GM10847 (cell line): Measurements from ENCODE around the gene KCNT1.

Source experiments
- POLR2A ChIP-seq: IDR thresholded peaks from 2 replicates; pipeline ENCODE4 v1.6.1; 2011; ENCODE audit not compliant: insufficient read length; ENCODE audit errors: extremely low read depth

KCNT1 gene

DNA sequence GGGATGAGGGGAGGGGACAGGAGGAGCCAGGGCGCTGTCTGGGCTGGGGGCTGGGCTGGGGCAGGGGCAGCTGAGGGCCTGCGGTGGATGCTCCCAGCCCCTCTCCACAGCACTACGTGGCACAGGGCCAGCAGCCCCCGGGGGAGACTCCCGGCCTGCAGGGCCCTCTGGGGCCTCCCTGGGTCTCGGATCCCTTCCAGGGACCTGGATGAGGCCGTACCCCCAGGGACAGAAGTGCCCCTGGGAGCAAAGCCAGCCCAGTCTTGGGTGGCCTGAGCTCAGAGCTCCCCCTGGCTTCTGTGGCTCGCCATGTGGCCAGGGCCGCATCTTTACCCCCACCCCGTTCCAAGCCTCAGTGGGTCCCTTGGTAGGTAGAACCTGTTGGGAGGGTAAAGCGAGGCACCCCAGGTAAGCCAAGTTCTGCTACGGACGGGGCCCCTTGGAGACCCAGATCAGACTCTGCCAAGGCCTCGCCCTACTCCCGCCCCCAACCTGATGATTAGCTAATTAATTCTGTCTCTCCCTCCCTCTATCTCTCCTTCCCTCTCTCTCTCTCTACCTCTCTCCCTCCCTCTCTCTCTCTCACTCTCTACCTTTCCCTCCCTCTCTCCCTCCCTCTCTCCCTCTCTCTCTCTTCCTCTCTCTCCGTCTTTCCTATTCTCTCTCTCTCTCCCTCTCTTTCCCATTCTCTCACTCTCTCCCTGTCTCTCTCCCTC, 24.3 kb downstream of the KCNT1 start:
- TF ChIP-seq POLR2A = no peak

DNA sequence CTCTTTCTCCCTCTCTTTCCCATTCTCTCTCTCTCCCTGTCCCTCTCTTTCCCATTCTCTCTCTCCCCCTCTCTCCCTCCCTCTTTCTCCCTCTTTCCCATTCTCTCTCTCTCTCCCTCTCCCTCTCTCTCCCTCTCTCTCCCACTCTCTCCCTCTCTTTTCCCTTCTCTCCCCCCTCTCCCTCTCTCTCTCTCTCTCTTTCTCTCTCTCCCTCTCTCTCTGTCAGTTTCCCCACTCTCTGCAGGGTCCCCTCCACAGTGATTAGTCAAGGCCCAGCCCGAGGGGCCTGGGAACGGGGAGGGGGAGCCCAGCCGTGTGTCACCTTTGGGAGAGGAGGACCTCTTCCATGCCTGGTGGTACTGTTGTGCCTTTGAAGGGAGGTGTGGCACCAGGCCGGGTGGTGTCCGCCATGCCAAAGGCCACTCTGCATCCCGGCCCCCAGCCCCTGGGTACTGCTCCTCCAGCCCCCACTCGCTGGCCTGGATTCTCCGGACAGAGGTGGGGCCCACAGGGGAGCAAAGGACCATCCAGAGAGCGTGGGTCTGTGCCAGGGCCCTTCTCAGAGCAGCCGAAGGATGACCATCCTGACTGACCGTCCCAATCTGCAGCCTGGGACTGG, 25.4 kb downstream of the KCNT1 start:
- no peak for TF ChIP-seq POLR2A

DNA sequence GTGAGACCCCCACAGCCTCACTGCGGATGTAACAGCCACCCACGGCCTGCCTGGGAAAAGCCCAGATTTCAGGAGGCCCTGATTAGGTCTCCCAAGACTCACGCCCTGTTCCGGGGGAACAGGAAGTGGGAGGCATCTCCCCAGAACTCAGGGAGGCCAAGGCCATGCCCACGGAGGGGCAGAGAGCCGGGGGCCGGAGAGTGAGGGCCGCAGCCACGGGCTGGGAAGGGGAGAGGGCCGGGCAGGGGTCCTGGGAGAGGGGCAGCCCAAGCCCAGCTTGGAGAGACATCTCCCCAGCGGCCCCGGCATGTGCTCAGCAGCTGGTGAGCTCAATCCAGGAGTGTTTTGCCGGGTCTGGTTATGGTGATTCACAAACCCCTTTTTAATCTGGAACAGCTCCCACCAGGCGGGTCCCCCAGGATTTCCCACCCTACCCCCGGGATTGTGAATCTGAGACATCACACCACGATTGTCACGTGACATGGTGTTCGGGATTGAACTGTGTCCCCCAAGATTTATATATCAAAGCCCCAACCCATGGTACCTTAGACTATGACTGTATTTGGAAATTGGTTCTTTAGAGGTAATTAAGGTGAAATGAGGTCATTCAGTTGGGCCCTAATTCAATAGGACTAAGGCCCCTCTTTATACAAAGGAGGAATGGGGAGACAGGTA, 26.6 kb downstream of the KCNT1 start:
- TF ChIP-seq POLR2A = no peak

DNA sequence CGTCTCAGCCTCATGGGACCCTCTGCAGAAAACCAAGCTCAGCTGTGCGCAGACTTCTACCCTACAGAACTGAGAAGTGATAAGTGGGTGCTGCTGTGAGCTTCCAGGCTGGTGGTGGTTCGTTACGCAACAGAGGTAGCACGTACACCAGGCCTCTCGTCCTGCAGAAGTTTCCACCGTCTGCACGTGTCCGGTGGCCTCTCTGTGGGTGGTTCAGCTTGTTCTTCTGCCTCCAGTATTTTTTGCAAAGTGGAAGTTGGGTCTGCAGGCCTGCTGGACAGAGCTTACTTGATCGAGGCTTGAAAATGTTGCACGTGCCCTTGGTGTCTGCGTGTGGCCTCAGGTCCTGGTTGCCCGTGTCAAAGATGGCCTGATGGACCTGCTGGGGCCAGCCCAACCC, 27.5 kb downstream of the KCNT1 start:
- no peak for TF ChIP-seq POLR2A

DNA sequence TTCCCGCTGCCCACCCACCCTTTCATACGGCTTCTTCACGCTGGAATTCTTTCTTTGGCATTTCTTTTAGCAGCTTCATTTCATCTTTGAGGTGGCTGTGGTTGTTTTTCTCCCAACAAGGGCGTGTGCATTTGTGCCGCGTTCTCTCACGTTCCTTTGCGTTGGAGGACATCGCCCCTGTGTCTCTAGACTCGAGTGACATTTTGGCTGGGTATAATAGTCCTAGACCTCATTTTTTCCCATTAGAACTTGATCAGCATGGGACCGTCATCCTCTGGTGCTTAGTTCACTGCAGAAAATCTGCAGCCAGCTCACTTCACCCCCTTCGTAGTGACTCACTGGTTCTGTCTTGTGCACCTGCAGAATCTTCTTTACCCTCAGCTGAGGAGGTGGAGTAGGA, 29.5 kb downstream of the KCNT1 start:
- TF ChIP-seq POLR2A = no peak

DNA sequence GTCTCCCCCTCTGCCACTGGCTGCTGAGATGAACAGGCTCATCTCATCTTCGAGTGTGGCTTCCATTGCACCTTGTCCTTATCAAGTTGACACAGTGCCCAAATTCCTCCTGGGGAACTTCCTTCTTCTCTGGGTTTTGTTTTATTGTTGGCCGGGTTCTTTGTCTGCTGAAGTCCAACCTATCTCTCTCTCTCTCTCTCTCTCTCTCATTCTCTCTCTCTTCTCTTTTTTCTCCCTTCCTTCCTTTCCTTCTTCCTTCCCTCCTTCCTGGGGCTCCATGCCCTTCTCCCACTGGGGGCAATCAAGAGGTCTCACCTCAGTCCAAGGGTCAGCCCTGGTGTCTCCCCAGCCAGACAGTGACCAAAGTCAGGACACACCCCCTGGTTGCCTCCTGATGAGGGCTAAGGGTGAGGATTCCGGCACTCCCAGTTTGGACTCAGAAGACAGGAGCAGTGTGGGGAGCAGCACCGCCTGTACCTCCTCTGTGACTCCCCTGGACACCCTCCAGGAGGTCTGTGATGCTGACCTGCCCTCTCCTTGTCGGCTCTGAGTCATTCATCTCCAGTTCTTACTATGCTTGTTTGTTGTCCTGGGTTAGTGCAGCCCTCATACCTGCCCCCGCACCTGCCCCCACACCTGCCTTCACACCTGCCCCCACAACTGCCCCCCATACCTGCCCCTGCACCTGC, 30.7 kb downstream of the KCNT1 start:
- TF ChIP-seq POLR2A = no peak

DNA sequence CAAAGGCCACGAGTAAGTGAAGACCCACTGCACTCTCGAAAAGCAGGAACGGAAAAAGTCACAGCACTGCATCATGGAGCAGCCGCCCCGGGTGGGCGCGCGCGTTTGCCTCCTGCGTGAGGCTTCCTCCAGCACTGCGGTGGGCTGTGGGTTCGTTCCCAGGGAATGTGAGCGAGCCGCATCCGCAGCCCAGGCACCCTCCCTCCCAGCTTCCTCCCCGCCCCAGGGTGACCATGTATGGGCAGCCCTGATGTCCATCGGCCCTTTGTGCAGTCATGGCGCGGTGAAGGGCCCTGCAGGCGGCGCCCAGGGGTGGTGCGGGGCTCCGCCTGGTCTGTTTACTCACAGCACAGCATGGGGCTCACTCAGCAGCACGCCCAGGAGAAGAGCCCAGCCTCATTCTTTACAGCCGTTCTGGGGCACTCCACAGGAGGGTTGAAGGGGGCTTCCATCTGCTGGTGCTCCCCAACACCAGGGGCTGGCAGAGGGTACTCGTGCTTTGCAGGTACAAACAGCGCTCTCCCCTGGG, 32.7 kb downstream of the KCNT1 start:
- no peak for TF ChIP-seq POLR2A

DNA sequence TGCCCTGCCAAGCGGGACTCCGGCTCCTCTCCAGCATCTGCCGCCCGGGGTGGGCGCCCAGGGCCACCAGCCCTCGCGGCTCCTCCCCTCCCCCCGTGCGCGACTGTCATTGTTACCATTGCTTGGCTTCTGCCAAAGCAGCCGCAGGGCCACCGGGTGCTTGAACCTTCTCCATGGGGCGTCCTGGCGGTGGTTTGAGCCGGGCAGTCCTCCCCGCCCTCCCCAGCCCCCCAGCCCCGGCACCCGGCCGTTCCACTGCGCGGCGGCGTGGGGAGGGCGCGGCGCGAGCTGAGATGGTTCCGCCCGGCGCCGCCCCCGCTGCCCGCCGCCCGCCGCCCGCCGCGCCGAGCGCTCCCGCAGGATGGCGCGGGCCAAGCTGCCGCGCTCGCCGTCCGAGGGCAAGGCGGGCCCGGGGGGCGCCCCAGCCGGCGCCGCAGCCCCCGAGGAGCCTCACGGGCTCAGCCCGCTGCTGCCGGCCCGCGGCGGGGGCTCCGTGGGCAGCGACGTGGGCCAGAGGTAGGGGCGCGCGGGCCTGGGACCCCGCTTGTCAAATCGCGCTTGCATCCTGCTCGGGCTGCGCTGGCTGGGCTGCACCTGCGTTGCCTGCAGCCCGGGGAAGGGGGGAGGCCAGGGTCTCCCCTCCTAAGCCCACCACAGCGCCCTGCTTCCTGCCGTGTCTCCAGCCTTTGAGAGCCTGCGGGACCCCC, 34.4 kb downstream of the KCNT1 start:
- TF ChIP-seq POLR2A = no peak

DNA sequence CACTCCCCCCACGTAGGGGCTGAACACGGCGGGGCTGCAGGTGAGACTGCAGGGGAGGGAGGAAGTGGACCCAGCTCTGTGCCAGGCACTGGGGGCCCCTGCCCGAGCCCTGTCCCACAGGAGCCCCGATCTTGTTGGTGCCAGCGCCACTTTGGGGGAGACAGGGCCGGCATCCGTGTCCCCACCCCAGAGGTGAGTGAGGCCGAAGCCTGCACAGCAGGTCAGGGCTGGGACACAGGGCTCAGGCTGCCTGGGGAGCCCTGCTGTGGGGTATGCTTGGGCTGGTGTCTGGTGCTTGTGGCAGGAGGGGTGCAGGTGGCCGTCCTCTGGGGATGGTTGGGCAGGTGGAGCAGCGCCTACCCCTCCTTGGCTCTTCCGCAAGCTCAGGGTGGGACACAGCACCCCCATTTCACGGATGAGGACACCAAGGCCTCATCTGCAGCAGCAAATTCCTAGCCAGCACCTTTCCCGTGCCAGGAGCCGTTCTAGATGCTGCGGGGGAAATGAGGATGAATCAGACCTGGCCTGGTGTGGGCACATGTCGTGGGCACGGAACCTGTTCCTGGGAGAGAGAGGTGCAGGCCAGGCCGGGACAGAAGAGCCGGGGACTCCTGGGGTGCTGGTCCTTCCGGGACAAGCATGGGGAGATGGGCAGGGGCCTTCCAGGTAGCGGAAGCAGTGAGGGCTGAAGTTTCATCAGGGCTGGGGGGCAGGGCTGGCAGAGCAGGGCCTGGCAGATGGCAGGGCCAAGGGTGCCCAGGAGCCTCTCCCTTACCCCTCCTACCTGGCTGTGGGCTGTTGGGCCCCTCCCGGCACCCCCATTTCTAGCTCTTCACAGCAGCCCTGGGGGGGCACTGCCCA, 35.2 kb downstream of the KCNT1 start:
- no peak for TF ChIP-seq POLR2A

DNA sequence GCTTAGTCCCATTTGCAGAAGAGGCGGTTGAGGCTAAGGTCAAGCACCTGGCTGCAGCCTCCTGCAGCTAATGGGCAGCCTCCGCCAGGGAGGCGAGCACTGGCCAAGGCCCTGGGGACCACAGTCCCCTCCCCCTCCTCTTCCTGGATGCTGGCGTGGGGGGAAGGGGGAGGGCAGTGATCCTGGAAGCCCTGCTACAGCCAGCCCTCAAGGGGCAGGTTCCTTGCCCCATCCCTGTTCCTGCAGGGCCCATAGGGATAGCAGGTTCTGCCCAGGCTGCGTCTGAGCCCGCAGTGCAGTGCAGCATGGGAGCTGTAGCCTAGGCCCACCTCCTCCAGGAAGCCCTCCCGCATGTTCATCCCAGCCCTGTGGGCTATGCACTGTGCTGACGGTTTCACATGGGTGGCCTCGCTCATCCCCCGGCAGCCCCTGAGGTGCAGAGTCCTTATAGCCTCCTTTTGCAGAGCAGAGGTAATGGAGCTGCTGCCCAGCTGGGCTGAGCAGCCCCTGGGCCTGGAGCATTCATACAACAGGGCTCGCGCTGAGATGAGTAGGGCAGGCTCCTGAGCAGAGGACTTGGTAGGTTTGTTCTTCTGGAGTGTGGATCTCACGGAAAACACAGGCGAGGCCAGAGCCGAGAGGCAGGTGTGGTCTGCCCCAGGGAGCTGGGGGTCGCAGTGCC, 36.0 kb downstream of the KCNT1 start:
- no peak for TF ChIP-seq POLR2A

DNA sequence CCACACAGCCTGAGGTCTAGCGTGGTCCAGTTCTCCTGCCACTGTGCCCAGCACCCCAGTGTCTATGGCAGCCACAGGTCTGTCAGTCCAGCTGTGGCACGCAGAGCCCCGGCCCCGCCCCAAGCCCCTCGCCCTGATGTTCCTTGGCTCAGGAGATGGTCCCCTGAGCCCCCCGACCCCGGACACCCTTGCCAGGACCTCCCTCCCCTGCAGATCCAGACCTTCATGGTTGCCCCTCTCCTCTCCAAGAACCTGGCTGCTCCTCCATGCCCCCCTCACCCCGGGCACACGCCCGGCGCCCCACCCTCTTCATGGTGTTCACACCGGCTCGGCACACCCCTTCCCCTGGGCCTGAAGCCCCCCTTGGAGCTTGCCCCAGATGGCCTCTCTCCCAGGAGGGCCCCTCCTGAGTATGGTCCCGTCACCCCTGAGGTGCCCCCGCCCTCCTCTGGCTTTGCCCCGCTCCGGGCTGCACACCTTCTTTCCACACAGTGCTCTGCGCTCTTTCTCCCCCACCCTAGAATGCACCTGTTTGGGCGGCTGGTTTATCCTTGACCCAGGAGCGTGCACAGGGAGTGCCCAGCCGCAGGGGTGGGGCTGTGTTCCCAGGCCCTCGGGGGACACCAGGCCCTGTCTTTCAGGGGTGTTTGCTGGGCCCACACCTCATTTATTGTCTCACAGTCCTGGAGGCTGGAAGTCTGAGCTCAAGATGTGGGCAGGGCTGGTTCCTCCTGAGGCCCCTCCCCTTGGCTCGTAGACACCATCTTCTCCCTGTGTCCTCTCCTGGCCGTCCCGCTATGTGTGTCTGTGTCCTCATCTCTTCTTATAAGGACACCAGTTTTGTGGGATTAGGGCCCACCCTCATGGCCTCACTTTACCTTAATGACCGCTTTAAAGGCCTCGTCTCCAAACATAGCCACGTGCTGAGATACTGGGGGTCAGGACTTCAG, 37.6 kb downstream of the KCNT1 start:
- TF ChIP-seq POLR2A = no peak
